Heart right ventricle (tissue), 16 donors: ENCODE results near the gene SLC35G6. TPM values are rescaled to one million over a fixed set of nuclear protein-coding genes. Genes with fewer than 3 reads are reported as not detected.

ENCODE experiments used
- ATAC-seq, 8 donors: fragments of 200-7000 bp; cut with Tn5 transposase; one replicate each; pipeline ENCODE4 v1.9.1; 2020; ENCODE audit warnings: mild to moderate bottlenecking in 8 of 8, moderate library complexity in 8 of 8, moderate number of reproducible peaks in 1 of 8
- DNase-seq, 2 donors: peaks; one replicate each; pipeline ENCODE4 v3.0.0-alpha.2; 2020
- H3K27ac ChIP-seq, 10 donors: fragments of 200-600 bp; sonication (generic) in 2 of 10; one replicate each; pipeline versions ENCODE4 v1.5.0 to v1.8.0; 2020 to 2022; ENCODE audit warnings: mild to moderate bottlenecking in 3 of 10
- H3K27me3 ChIP-seq, 7 donors: fragments of 200-600 bp; one replicate each; pipeline ENCODE4 v1.8.0; 2021 to 2022; ENCODE audit warnings: mild to moderate bottlenecking in 2 of 7
- H3K36me3 ChIP-seq, 9 donors: fragments of 200-600 bp; sonication (generic) in 1 of 9; one replicate each; pipeline versions ENCODE4 v1.5.0 to v1.8.0; 2020 to 2022; ENCODE audit warnings: mild to moderate bottlenecking in 2 of 9
- H3K4me1 ChIP-seq, 9 donors: fragments of 200-600 bp; sonication (generic) in 1 of 9; one replicate each; pipeline versions ENCODE4 v1.5.0 to v1.8.0; 2020 to 2022; ENCODE audit warnings: mild to moderate bottlenecking in 4 of 9
- H3K4me3 ChIP-seq, 10 donors: fragments of 200-600 bp; sonication (generic) in 2 of 10; one replicate each; pipeline versions ENCODE4 v1.5.0 to v1.8.0; 2020 to 2022; ENCODE audit warnings: mild to moderate bottlenecking in 7 of 10, moderate library complexity in 2 of 10
- H3K9me3 ChIP-seq, 11 donors: fragments of 200-600 bp in 10 of 11; sonication (generic) in 2 of 11; one replicate each; pipeline versions ENCODE4 v1.5.0 to v1.8.0; 2013 to 2022; ENCODE audit warnings: mild to moderate bottlenecking in 2 of 11, control low read depth in 1 of 11, moderate library complexity in 1 of 11
- CTCF ChIP-seq, 9 donors: fragments of 200-600 bp; sonication (generic) in 2 of 9; IDR thresholded peaks; one replicate each; pipeline versions ENCODE4 v1.5.0 to v1.8.0; 2021 to 2022; ENCODE audit warnings: antibody characterized with exemption in 9 of 9, mild to moderate bottlenecking in 5 of 9, moderate library complexity in 1 of 9
- WGBS, 2 donors: extraction: QIAGEN DNeasy Blood & Tissue Kit; methylation state at CpG; one replicate each; pipeline ENCODE4 v1.1.7; 2013; ENCODE audit warnings: inconsistent platforms in 1 of 2; 5-methylcytosine and 5-hydroxymethylcytosine counted together
- intact Hi-C, 10 donors: fragments of 100-400 bp; cut with DNase I; formaldehyde crosslinking; loops; one replicate each; pipeline versions ENCODE4 v1.11.1 to v1.14.2; 2022
- polyA plus RNA-seq, 2 donors: library from polyadenylated mRNA; stranded (reverse); fragments of 200-250 nt; gene quantifications; one replicate each; pipeline ENCODE4 v1.2.3, GENCODE V29; 2013
- total RNA-seq, 10 donors: library from RNA; stranded (reverse); fragmentation: NEBNext Ultra II Directional in 3 of 10; extraction: Animal tissue kit (Norgen Biotek cat#: 25700) in 3 of 10; gene quantifications; one replicate each; pipeline versions ENCODE4 v1.2.1 to v1.2.4, GENCODE V29; 2021 to 2023
- donor health status: Arrhythmogenic right ventricular cardiomyopathy.
- donor health status: ischemic (EF 13 %, LVEDD 7.1; RV severe dilation, severe dysfunction).
- donor health status: healthy with polysubstance abuse.
- donor health status: DM: no; HTN: yes; CAD: no.
- donor health status: DM: no; HTN: no; CAD: no.
- donor health status: ischemic (EF 25% LVEDD 6.9; RV normal size, moderate dysfunction).
- donor health status: ischemic (EF 25% LVEDD 5.7; RV mildly dilated, moderate dysfunction).
- donor health status: healthy.
- donor health status: DM: yes; HTN: yes; CAD: no.
- donor health status: Ischemic cardiomyopathy.
- donor health status: ischemic (EF 35%, LVEDD 5.7; RV mildly dilated, moderate dysfunction).
- donor health status: nonischemic (EF 11% LVEDD 7.7; RV severe dilation, severe dysfunction).
- donor health status: DM: yes; HTN: yes; CAD: no.
- donor health status: PGD.
- donor health status: ischemic (EF 29% LVEDD 5.4; RV normal size, mild dysfunction).
- donor health status: nonischemic (EF 23%, LVEDD 6.1; RV moderate dilation, normal function).

Gene SLC35G6
- total and polyA plus RNA-seq, 12 donors = not detected

GRCh38 chr17:7508846-7509245 lies 27.6 kb downstream of the SLC35G6 start:
- ATAC-seq = no peak
- Histone ChIP-seq H3K4me1 (no peaks in the 10 kb centered on the region), H3K27ac (peak overlapping the region in 1 of 10 donors; percentile 26), H3K4me3 (no peak overlapping the region), H3K36me3 (peaks cover 5 to 100% (median 85%) of the 10 kb centered on the region in 9 donors), H3K9me3 (no peaks in the 10 kb centered on the region), H3K27me3 (no peaks in the 10 kb centered on the region)
- intact Hi-C loops = loop anchor here in 1 of 10 donors (5.0 kb wide), 1 partner anchor 587 kb away; no protein-coding TSS in a partner anchor
- no peak for TF ChIP-seq CTCF (IDR thresholded peaks at IDR 0.05)
- DNase-seq = no peak
- WGBS, 2 donors = 90 to 91% methylated on average over 9 of the region's 9 CpGs

- H3K9me3 ChIP-seq = no peaks in the 10 kb centered on the region
- TF ChIP-seq CTCF (IDR thresholded peaks at IDR 0.05) = no peak
- H3K4me1 ChIP-seq = peaks cover 0 to 7% (median 0%) of the 10 kb centered on the region in 9 donors
- ATAC-seq (peak in 1 of 8 donors; percentile 24), DNase-seq (no peak)
- intact Hi-C loops = loop anchor here in 4 of 10 donors (5.0 to 10.0 kb wide), 5 partner anchors 47 to 588 kb away; partner anchors contain the start of genes SENP3 (in 1 of the 4), SOX15 (in 1 of the 4) and TNFSF13 (in 1 of the 4)
- H3K27ac ChIP-seq = no peak overlapping the region
- peaks cover 5 to 100% (median 78%) of the 10 kb centered on the region in 9 donors for H3K36me3 ChIP-seq
- H3K27me3 ChIP-seq = no peaks in the 10 kb centered on the region
- no peak overlapping the region for H3K4me3 ChIP-seq
- WGBS, 2 donors = 42 to 60% methylated on average over 5 of the region's 5 CpGs
These were observed 28.7 kb downstream of the SLC35G6 start for GRCh38 chr17:7509937-7510336.

GRCh38 chr17:7511108-7511507 lies 29.9 kb downstream of the SLC35G6 start:
- DNase-seq (no peak), ATAC-seq (no peak)
- no peak for TF ChIP-seq CTCF (IDR thresholded peaks at IDR 0.05)
- peaks cover 5 to 94% (median 68%) of the 10 kb centered on the region in 9 donors for H3K36me3 ChIP-seq
- WGBS, 2 donors = 71 to 81% methylated on average over 10 of the region's 10 CpGs
- H3K4me3 ChIP-seq = no peak overlapping the region
- no peaks in the 10 kb centered on the region for H3K9me3 ChIP-seq
- H3K27ac ChIP-seq = no peak overlapping the region
- intact Hi-C loops = loop anchor here in 3 of 10 donors (5.0 to 10.0 kb wide), 4 partner anchors 46 to 146 kb away; partner anchors contain the start of genes SENP3 (in 1 of the 3), SOX15 (in 1 of the 3) and TNFSF13 (in 1 of the 3)
- H3K4me1 ChIP-seq = peaks cover 0 to 15% (median 0%) of the 10 kb centered on the region in 9 donors
- no peaks in the 10 kb centered on the region for H3K27me3 ChIP-seq

GRCh38 chr17:7512105-7512504 lies 30.9 kb downstream of the SLC35G6 start:
- no peaks in the 10 kb centered on the region for H3K27me3 ChIP-seq
- H3K4me3 ChIP-seq = no peak overlapping the region
- H3K36me3 ChIP-seq = peaks cover 5 to 84% (median 59%) of the 10 kb centered on the region in 9 donors
- no peaks in the 10 kb centered on the region for H3K9me3 ChIP-seq
- WGBS, 2 donors = 90 to 92% methylated on average over 15 of the region's 15 CpGs
- intact Hi-C loops = loop anchor here in 3 of 10 donors (5.0 to 10.0 kb wide), 4 partner anchors 45 to 147 kb away; partner anchors contain the start of genes SENP3 (in 1 of the 3), SOX15 (in 1 of the 3) and TNFSF13 (in 1 of the 3)
- H3K27ac ChIP-seq = no peak overlapping the region
- DNase-seq = no peak
- no peak for TF ChIP-seq CTCF (IDR thresholded peaks at IDR 0.05)
- no peak for ATAC-seq
- H3K4me1 ChIP-seq = peaks cover 0 to 15% (median 0%) of the 10 kb centered on the region in 9 donors
